Effector memory CD8-positive, alpha-beta T cell (primary cell): ENCODE measurements around the gene TAF5.

Experiments
- ATAC-seq: fragments of 150-1000 bp; cut with Tn5 transposase; replicated peaks from 2 replicates; pipeline ENCODE4 v1.10.0; 2021; ENCODE audit warnings: mild to moderate bottlenecking, moderate library complexity
- DNase-seq, 3 experiments: peaks; one replicate each; pipeline ENCODE4 v3.0.0; 2021
- H3K27ac Mint-ChIP-seq, 2 donors: one replicate each; pipeline ENCODE4 v1.8.0; 2022; ENCODE audit warnings: mild to moderate bottlenecking in 2 of 2, mixed read lengths in 2 of 2, moderate library complexity in 2 of 2
- H3K27me3 Mint-ChIP-seq, 2 donors: one replicate each; pipeline ENCODE4 v1.8.0; 2022; ENCODE audit warnings: mixed read lengths in 2 of 2
- H3K36me3 Mint-ChIP-seq: one replicate; pipeline ENCODE4 v1.8.0; 2022; ENCODE audit warnings: mild to moderate bottlenecking, moderate library complexity, mixed read lengths; ENCODE audit not compliant: insufficient read depth
- H3K4me1 Mint-ChIP-seq, 2 donors: one replicate each; pipeline ENCODE4 v1.8.0; 2022; ENCODE audit warnings: low read depth in 2 of 2, mixed read lengths in 2 of 2
- H3K4me3 Mint-ChIP-seq, 2 donors: one replicate each; pipeline ENCODE4 v1.8.0; 2022; ENCODE audit warnings: mild to moderate bottlenecking in 2 of 2, mixed read lengths in 2 of 2, moderate library complexity in 2 of 2
- H3K9me3 Mint-ChIP-seq, 2 donors: one replicate each; pipeline ENCODE4 v1.8.0; 2022; ENCODE audit warnings: mixed read lengths in 2 of 2

TAF5 gene

GRCh38 chr10:103423748-103424147 lies 56.0 kb downstream of the TAF5 start:
- Mint-ChIP-seq H3K27me3 (no peaks in the 10 kb centered on the region), H3K4me1 (peaks cover 0 to 3% of the 10 kb centered on the region in 2 donors), H3K9me3 (no peaks in the 10 kb centered on the region), H3K27ac (no peak overlapping the region), H3K4me3 (no peak overlapping the region), H3K36me3 (peaks cover 81% of the 10 kb centered on the region)
- DNase-seq (no peak), ATAC-seq (no peak)

- Mint-ChIP-seq H3K9me3 (no peaks in the 10 kb centered on the region), H3K4me3 (no peak overlapping the region), H3K4me1 (peaks cover 4 to 5% of the 10 kb centered on the region in 2 donors), H3K27ac (no peak overlapping the region), H3K27me3 (no peaks in the 10 kb centered on the region), H3K36me3 (peaks cover 65% of the 10 kb centered on the region)
- DNase-seq, result no peak
- ATAC-seq, result no peak
Measured at GRCh38 chr10:103427866-103428265, 60.1 kb downstream of the TAF5 start.

GRCh38 chr10:103428989-103429643 lies 61.3 kb downstream of the TAF5 start:
- ATAC-seq (peak; percentile 21), DNase-seq (no peak)
- Mint-ChIP-seq H3K27me3 (no peaks in the 10 kb centered on the region), H3K27ac (peak overlapping the region; percentile 62 to 83), H3K4me1 (peaks cover 5% of the 10 kb centered on the region in 2 donors), H3K9me3 (no peaks in the 10 kb centered on the region), H3K36me3 (peaks cover 61% of the 10 kb centered on the region), H3K4me3 (peak overlapping the region in 1 of 2 donors; percentile 32)

GRCh38 chr10:103429647-103430046 lies 61.9 kb downstream of the TAF5 start:
- Mint-ChIP-seq H3K9me3 (no peaks in the 10 kb centered on the region), H3K4me3 (peak overlapping the region in 1 of 2 donors; percentile 32), H3K36me3 (peaks cover 59% of the 10 kb centered on the region), H3K27me3 (no peaks in the 10 kb centered on the region), H3K4me1 (peaks cover 5% of the 10 kb centered on the region in 2 donors), H3K27ac (peak overlapping the region; percentile 62 to 83)
- ATAC-seq, result peak; percentile 49
- DNase-seq, result no peak

GRCh38 chr10:103431902-103432301 lies 64.1 kb downstream of the TAF5 start:
- no peak overlapping the region for H3K4me3 Mint-ChIP-seq
- ATAC-seq (no peak), DNase-seq (no peak)
- H3K4me1 Mint-ChIP-seq, result peaks cover 5 to 8% of the 10 kb centered on the region in 2 donors
- no peak overlapping the region for H3K27ac Mint-ChIP-seq
- no peaks in the 10 kb centered on the region for H3K9me3 Mint-ChIP-seq
- H3K27me3 Mint-ChIP-seq, result no peaks in the 10 kb centered on the region
- H3K36me3 Mint-ChIP-seq, result peaks cover 57% of the 10 kb centered on the region

- Mint-ChIP-seq H3K27me3 (no peaks in the 10 kb centered on the region), H3K4me3 (no peak overlapping the region), H3K9me3 (no peaks in the 10 kb centered on the region), H3K27ac (peak overlapping the region in 1 of 2 donors; percentile 21), H3K36me3 (peaks cover 55% of the 10 kb centered on the region), H3K4me1 (peaks cover 2 to 8% of the 10 kb centered on the region in 2 donors)
- DNase-seq (no peak), ATAC-seq (no peak)
Measured at GRCh38 chr10:103433858-103434257, 66.1 kb downstream of the TAF5 start.
